Activated T-helper 1 cell treated with Interleukin-2 at 50 U/mL for 16 hours (primary cell): ENCODE results near the gene PBX1.
"Not testable (repeated sequence)": the region's sequence is repeated elsewhere in the genome, so short reads cannot be mapped to it uniquely, and the experiment has no call there.

Experiments
- DNase-seq: peaks from one replicate; pipeline ENCODE4 v3.0.0-alpha.2; 2020; ENCODE audit warnings: low read depth

PBX1 gene

DNA sequence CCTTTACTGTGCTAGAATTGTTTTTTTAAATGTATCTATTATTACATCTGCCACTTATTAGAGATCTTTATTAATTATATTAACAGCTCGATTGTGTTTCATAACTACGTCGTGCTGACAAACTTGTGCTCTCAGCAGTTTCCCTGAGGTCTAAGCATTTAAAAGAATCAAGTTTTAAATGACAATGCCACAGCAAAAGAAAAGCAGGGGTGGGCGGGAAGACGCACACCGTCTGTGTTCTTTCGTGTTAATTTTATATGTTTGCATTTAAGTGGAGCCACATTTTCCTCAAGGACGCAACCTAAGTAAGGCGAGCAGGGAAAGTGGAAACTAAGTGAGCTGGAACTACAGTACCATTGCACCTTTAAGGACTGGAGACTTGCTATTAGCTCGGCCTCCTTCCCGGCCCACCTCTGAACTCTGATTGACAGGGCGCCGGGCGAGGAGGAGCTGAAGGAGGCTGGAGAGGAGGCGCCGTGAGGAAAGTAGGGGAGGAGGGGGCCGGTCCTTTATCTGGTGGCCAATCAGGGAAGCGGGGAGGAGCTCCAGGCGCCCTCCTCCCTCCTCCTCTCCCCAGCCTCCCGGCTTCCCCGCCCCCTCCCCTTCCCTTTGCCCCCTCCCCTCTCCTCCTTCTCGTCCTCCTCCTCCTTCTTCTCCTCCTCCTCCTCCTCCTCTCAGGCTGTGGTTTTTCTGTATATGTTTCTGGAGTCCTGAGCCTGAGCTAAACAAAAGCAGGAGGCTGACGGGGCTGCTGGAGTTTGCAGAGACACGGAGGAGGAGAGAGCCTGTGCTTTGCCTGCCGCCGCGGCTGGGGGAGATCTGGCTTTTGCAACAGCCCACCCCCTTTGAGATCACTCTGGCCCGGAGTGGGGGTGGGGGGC, at the start of gene PBX1:
TSS of gene PBX1 (plus strand) at position 724 of the 881 bp plus-strand sequence.
- DNase-seq = peak; percentile 54

- DNase-seq = no peak
Observed at GRCh38 chr1:164510435-164510834, 48.5 kb upstream of the PBX1 start.

GRCh38 chr1:164511001-164511705, 47.8 kb upstream of the PBX1 start:
- DNase-seq = no peak

DNA sequence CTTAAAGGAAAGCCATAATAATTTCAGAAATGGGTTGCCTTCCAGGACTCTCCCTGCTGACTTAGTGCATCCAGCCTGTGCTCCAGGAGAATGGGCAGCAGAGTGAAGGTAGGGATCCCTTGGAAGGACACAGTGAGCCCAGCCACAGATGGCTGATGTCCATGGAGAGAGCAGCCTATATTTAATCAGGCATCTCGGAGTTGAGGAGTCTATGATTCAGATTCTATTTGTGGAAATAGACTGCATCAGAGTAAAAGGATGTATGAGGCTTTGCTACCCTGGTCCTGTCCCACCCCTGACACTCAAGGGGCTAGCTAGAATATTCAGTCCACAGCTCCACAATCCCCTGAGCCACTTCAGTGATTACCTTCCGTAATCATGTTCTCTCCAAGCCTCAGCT, 43.8 kb upstream of the PBX1 start:
- DNase-seq = no peak

- no peak for DNase-seq
Observed at GRCh38 chr1:164515711-164516331, 43.2 kb upstream of the PBX1 start.

DNA sequence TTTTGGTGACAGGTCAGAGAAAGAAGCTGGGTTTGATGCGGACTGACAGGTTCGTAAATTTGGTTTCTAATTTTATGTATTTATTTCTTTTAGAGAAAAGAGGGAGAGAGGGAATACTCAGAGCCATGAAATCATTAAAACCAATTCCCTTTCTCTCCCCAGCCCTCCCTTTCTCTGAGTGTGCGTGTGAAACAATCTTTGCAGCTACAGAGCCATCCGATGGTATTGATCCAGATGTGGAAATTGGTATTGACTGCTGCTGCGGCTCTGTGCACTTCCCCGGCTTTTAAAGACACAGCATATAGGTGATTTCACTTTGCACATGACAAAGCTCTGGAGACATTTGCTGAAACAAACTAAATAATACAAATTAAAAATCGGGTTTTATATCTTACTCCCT, 42.4 kb upstream of the PBX1 start:
- no peak for DNase-seq

GRCh38 chr1:164518692-164519332, 40.2 kb upstream of the PBX1 start:
- no peak for DNase-seq

GRCh38 chr1:164519426-164519825, 39.6 kb upstream of the PBX1 start:
- no peak for DNase-seq

DNA sequence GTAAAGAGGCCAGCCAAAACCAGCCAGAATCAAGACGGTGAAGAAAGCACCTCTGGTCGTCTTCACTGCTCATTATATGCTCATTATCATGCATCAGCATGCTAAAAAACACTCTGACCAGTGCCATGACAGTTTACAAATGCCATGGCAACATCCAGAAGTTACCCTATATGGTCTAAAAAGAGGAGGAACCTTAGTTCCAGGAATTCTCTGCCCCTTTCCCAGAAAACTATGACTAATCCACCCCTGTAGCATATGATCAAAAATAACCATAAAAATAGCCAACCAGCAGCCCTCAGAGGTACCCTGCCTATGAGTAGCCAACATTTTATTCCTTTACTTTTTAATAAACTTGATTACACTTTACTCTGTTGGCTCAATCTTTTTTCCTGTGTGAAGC, 34.2 kb upstream of the PBX1 start:
- DNase-seq = no peak

- DNase-seq = no peak
Observed at GRCh38 chr1:164534863-164535610, 23.9 kb upstream of the PBX1 start.

DNA sequence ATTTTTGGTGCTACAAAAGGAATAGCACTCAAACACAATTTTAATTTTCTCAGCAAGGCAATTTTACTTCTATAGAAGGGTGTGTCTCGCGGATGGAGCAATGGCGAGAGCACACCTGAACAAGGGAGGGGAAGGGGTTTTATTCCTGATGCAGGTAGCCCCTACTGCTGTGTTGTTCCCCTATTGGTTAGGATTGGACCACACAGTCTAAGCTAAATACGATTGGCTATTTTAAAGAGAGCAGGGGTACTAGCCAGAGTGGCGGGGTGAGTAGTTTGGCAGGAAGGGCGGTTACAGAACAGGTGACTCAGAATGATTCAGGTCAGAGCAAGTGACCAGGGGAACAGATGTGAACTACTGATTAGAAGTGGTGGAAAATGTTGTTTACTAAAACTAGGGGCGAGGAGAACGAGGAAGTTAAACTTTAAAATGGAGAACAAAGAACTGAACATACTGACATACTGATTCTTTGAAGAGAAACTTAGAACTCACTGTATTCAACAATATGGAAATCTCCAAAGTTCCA, 6.5 kb upstream of the PBX1 start:
- not testable (repeated sequence) for DNase-seq

DNA sequence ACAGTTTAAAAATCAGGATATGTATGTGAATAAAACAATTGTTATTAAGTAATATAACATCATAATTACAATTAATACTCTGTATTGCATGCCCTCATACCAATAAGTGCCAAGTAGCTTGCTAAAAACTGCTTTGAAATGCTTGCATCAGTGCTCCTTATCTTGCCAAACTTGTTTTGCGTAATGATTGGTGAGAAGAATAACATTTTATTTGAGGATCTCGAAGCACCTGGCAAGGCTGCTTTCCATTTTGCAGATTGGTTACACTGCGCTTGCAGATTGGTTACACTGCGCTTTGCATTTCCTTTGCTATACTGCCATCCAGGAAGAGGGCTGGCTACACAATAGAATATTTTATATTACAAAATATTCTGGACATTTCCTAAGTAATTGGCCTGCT, 1.7 kb upstream of the PBX1 start:
- DNase-seq = no peak

DNA sequence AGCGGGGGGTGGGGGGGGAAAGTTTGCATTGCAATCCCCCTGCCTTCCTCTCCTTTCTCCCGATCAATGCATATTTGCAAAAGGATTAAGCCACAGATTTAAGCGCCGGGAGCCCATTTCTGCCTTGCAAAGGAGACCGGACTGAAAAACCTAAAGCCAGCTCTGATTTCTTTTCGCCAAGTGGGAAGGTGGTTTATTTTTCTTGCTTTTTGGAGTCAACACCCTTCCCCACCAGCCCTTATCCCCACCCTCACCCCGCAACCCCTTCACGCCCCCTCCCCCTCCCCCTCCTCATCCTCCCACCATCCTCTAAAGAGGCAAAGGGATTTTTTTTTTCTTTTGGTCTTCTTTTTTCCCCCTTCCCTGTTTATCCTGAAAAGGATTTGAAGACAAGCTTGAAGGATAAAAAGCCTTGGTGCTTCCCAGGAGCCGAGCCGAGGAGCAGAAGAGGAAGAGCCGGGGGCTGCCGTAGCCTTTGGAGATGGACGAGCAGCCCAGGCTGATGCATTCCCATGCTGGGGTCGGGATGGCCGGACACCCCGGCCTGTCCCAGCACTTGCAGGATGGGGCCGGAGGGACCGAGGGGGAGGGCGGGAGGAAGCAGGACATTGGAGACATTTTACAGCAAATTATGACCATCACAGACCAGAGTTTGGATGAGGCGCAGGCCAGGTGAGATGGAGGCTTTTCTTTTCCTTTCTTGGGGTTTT, 513 bp downstream of the PBX1 start:
- no peak for DNase-seq

DNA sequence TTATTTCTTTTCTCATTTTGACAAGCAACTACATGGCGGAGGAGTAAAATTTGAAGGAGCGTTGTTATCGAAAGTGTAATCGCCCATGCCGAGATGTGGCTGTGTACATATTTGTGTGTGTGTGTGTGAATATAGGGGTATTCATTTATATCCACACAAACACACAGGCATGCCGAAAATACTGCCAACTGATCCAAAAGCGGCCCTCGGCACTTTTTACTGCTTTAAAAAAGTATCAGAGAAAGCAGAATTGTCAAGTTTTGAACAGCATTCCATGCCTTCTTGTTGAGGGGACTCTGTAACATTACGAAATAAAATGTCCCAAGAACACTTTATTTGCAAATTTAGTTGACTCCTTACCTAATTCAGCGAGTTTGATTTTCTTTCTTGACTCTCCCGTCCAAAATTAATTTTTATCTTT, 1.1 kb downstream of the PBX1 start:
- DNase-seq = no peak

- DNase-seq = no peak
Observed at GRCh38 chr1:164560556-164560955, 1.6 kb downstream of the PBX1 start.

DNA sequence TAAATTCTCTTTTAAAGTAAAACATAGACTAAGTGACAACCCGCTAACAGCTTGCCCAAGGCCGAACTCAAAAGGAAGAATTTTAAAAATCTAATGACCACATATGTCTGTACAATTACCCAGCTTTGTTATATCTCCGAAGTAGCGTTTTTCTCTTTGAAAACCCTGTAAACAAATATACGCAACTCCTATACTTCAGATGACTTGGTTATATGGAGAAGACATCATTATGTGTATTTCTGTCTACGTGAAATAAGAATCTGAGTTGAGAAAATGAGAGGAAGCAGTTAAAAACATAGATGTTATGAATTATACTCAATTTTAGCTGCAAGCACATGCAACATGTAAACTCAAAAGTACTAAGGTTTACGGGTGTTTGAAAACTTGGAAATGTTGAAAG, 2.0 kb downstream of the PBX1 start:
- no peak for DNase-seq

GRCh38 chr1:164561472-164561871, 2.5 kb downstream of the PBX1 start:
- DNase-seq = no peak

DNA sequence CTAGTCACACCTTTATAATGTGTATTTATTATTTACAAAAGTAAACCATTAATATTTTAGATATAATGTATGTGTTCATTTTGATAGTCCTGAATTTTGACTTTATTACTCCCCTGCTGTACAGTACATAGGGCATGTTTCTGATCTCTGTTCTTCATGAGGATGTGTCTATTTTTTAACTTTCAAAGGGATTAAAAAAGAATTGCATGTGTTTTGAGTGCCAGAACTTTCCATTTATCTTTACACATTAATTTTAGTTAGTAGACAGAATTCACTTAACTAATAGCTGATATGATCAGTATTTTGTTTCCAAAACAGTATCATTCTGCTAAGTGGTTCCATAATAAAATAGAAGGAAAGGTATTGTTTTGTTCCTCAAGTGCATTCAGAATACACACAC, 3.1 kb downstream of the PBX1 start:
- DNase-seq = no peak

DNA sequence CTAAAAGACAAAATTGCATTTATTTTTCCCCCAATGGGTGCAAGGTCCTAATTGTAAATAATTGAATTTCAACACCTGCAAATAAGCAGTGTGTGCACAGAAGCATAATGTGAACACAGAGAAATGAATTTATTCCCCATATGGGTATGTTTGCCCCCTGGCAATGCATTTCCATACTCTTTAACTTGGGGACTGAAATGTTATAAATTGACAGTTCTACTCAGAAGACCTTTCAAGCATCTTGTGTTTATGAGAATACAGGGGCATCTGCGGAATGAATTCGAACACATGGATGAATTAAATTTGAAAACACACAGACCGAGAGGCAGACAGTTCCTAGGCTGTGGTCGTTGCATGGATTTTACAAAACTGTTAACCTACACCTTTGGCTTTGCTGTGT, 3.5 kb downstream of the PBX1 start:
- DNase-seq = no peak

- no peak for DNase-seq
Observed at GRCh38 chr1:164562947-164563520, 4.0 kb downstream of the PBX1 start.
